Measurements from ENCODE around the gene SLC45A1.
A peak's percentile ranks its signal among the peaks of the same experiment; 100 is the strongest.

SLC45A1 gene

DNA sequence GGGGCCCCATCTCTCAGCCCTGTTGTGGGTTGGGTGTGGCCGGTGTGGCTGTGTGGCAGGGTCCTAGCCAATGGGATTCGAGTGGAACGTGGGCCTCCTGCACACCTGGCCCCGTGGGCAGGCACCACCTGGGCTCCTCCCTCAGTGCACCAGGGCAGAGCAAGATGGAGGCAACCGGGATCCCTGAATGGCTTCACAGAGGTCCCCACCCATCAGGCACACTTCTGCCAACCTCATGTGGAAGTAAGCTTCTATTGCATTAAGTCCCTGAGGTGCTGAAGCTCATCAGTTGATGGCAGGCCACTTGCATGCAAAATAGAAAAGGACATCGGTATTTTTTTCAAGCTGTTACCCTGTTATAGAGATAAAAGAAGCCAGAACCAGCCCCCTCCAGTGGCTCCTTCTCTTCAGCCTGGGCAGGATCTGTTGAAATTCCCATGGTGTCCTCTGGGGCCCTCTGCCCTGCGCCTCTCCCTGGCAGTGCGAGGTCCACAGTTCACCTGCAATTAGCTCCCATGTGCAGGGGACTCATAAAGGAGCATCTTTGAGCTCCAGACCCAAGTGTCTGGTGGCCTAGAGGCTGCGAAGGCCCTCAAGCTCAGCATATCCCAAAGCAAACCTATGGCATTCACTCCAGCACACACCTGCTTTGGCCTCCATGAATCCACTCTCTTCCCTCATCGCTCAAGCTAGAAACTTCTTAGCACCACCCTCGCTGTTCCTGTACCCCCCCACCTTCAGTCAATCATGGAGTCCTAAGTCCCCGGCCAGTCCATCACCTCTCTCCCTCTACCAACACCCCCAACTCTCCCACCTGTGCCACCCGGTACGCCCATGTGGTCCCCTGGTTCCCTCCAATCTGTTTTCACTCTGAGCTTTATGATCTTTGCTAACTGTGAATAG lies 2.1 kb upstream of the SLC45A1 start:
- TF ChIP-seq, protein P1, sequence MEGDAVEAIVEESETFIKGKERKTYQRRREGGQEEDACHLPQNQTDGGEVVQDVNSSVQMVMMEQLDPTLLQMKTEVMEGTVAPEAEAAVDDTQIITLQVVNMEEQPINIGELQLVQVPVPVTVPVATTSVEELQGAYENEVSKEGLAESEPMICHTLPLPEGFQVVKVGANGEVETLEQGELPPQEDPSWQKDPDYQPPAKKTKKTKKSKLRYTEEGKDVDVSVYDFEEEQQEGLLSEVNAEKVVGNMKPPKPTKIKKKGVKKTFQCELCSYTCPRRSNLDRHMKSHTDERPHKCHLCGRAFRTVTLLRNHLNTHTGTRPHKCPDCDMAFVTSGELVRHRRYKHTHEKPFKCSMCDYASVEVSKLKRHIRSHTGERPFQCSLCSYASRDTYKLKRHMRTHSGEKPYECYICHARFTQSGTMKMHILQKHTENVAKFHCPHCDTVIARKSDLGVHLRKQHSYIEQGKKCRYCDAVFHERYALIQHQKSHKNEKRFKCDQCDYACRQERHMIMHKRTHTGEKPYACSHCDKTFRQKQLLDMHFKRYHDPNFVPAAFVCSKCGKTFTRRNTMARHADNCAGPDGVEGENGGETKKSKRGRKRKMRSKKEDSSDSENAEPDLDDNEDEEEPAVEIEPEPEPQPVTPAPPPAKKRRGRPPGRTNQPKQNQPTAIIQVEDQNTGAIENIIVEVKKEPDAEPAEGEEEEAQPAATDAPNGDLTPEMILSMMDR (IDR thresholded peaks at IDR 0.05; ENCODE audit: insufficient read depth, low read depth, low read length, missing control alignments) = peak; percentile 23
- no peak overlapping the region for H3K4me3 ChIP-seq (ENCODE audit: low read length)
- no peak for DNase-seq (ENCODE audit: low read depth)

DNA sequence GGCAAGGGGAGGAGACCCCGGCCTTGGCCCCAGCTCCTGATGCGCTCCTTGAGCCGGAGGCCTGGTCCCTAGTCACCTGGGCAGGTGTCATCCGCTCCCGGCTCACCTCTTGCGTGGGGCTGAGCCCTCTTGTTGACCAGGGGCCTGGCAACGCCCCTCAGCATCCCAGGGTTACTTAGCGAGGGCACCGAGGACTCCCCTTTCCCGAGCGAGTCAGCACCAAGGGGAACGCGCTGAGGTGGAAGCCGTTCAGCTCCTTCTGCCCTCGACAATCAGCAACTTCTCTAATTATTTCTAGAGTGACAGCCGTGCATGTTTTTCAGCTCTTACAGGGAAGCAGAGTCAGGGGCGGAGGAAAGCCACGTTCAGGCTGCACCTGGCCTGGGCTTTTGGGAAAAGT lies 522 bp downstream of the SLC45A1 start:
- TF ChIP-seq, protein P1 (IDR thresholded peaks at IDR 0.05; ENCODE audit: insufficient read depth, low read depth, low read length, missing control alignments) = no peak

DNA sequence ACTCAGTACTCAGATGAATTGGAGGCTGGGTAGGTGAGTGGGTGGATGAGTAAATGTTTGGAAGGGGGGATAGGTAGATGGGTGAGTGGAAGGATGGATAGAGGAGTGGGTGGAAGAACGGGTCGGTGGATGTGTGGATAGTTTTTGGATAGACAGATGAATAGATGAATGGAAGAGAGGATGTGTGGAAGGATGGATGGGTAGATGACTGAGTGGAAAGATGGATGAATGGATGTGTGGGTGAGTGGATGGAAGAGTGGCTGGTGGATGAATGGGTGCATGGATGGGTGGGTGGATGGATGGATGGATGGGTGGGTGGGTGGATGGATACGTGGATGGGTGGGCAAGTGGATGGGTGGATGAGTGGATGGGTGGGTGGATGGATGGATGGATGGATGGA lies 3.7 kb downstream of the SLC45A1 start:
- no peak overlapping the region for H3K4me3 ChIP-seq (ENCODE audit: low read length)
- TF ChIP-seq, protein P1 (IDR thresholded peaks at IDR 0.05; ENCODE audit: insufficient read depth, low read depth, low read length, missing control alignments) = no peak
- no peak for DNase-seq (ENCODE audit: low read depth)

More for the DNA sequence above, 522 bp downstream of the SLC45A1 start:
- no peak for DNase-seq (ENCODE audit: low read depth)
- peak overlapping the region; percentile 21 for H3K4me3 ChIP-seq (ENCODE audit: low read length)

DNA sequence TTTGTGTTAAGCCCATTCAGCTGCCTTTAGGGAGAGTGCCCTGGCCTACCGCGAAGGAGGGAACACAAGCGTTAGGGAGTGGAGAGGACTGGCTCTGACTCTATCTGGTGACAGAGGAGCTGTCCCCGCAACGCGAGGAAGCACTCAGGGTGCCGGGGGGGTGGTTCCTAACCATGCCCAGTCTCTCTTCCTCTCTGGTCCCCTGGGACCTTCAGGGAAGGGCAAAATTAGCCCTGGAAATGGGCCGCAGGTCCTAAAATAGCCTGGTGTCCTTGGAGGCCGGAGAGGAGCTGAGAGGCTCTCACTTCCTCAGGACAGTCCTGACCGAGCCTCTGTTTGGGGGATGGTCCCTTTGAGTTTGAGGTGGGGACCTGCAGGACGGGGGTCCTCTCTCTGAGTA lies 5.8 kb downstream of the SLC45A1 start:
- no peak overlapping the region for H3K4me3 ChIP-seq (ENCODE audit: low read length)
- TF ChIP-seq, protein P1 (IDR thresholded peaks at IDR 0.05; ENCODE audit: insufficient read depth, low read depth, low read length, missing control alignments) = no peak
- DNase-seq (ENCODE audit: low read depth) = no peak

DNA sequence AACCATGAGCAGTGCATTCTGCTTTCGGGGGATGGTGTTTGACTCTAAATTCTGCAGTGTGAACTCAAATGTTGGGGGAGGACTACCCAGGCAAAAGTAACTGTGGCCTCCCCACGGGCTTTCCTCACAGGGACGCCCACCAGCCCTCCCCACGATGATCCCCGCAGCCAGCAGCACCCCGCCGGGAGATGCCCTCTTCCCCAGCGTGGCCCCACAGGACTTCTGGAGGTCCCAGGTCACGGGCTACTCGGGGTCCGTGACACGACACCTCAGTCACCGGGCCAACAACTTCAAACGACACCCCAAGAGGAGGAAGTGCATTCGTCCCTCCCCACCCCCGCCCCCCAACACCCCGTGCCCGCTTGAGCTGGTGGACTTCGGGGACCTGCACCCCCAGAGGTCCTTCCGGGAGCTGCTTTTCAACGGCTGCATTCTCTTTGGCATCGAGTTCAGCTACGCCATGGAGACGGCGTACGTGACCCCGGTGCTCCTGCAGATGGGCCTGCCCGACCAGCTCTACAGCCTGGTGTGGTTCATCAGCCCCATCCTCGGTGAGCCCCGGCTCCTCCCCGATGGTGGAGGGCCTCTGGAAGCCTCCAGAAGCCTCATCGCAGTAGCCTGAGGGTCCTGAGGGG lies 6.4 kb downstream of the SLC45A1 start:
- TF ChIP-seq, protein P1 (IDR thresholded peaks at IDR 0.05; ENCODE audit: insufficient read depth, low read depth, low read length, missing control alignments) = no peak
- H3K4me3 ChIP-seq (ENCODE audit: low read length) = no peak overlapping the region

DNA sequence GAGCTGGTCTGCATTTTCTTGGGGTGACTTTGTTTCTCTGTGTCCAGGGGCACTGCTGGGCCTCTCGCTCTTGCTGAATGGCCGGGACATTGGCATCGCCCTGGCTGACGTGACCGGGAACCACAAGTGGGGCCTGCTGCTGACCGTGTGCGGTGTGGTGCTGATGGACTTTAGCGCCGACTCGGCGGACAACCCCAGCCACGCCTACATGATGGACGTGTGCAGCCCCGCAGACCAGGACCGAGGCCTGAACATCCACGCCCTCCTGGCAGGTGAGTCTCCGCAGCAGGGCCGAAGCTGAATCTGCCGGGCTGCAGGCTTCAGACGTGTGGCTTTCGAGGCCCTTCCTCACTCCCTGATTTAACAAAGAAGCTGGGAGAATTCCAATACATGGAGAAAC lies 7.9 kb downstream of the SLC45A1 start:
- DNase-seq (ENCODE audit: low read depth) = no peak
- TF ChIP-seq, protein P1 (IDR thresholded peaks at IDR 0.05; ENCODE audit: insufficient read depth, low read depth, low read length, missing control alignments) = no peak
- no peak overlapping the region for H3K4me3 ChIP-seq (ENCODE audit: low read length)

More for the DNA sequence above, 6.4 kb downstream of the SLC45A1 start:
- DNase-seq (ENCODE audit: low read depth) = no peak
